A549 (cell line): ENCODE measurements around the gene IFIT2.
"Not testable (repeated sequence)": the region's sequence is repeated elsewhere in the genome, so short reads cannot be mapped to it uniquely, and the experiment has no call there.

Source experiments
- MAZ ChIP-seq: fragments of 150-350 bp; IDR thresholded peaks from 2 replicates; pipeline ENCODE4 v1.6.1; 2014; ENCODE audit warnings: antibody characterized with exemption, low read depth, low read length, borderline replicate concordance
- TF ChIP-seq, protein P1 (sequence below): fragments of >200 bp; sonication (Bioruptor Twin); formaldehyde crosslinking; IDR thresholded peaks from 3 replicates; pipeline ENCODE4 v1.5.1; 2016

DNA sequence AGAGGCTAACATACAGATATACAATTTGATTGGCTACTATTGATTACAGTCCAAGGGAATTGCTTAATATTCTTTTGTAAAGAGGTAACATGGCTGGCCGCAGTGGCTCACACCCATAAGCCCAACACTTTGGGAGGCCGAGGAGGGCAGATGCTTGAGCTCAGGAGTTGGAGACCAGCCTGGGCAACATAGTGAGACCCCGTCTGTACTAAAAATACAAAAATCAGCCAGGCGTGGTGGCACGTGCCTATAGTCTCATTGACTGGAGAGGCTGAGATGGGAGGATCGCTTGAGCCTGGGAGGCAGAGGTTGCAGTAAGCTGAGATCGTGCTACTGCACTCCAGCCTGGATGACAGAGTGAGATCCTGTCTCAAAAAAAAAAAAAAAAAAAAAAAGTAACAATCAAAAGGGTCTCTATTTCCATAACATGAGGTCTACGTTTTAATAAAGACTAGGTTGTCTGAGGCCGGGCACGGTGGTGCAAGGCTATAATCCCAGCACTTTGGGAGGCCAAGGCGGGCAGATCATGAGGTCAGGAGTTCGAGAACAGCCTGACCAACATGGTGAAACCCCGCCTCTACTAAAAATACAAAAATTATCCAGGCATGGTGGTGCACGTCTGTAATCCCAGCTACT lies 29.8 kb downstream of the IFIT2 start:
- TF ChIP-seq, protein P1, sequence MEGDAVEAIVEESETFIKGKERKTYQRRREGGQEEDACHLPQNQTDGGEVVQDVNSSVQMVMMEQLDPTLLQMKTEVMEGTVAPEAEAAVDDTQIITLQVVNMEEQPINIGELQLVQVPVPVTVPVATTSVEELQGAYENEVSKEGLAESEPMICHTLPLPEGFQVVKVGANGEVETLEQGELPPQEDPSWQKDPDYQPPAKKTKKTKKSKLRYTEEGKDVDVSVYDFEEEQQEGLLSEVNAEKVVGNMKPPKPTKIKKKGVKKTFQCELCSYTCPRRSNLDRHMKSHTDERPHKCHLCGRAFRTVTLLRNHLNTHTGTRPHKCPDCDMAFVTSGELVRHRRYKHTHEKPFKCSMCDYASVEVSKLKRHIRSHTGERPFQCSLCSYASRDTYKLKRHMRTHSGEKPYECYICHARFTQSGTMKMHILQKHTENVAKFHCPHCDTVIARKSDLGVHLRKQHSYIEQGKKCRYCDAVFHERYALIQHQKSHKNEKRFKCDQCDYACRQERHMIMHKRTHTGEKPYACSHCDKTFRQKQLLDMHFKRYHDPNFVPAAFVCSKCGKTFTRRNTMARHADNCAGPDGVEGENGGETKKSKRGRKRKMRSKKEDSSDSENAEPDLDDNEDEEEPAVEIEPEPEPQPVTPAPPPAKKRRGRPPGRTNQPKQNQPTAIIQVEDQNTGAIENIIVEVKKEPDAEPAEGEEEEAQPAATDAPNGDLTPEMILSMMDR: not testable (repeated sequence)
- TF ChIP-seq MAZ: not testable (repeated sequence)
